SJSA1 (cell line): ENCODE results near the gene BBOX1. TPM values are rescaled to one million over a fixed set of nuclear protein-coding genes. Genes with fewer than 3 reads are reported as not detected.
"Not testable (repeated sequence)": the region's sequence is repeated elsewhere in the genome, so short reads cannot be mapped to it uniquely, and the experiment has no call there.

Source experiments
- DNase-seq, 2 experiments: peaks; one replicate each; pipeline ENCODE4 v3.0.0-alpha.2; 2015 to 2020; ENCODE audit warnings: low spot score in 2 of 2, low read depth in 1 of 2
- H3K27ac ChIP-seq: fragments of 250-450 bp; sonication (Bioruptor Pico); 2 replicates; pipeline ENCODE4 v1.5.1; 2020; ENCODE audit warnings: mild to moderate bottlenecking, moderate library complexity
- H3K27me3 ChIP-seq: fragments of 250-450 bp; sonication (Bioruptor Pico); replicated peaks from 2 replicates; pipeline ENCODE4 v1.5.1; 2020; ENCODE audit warnings: mild to moderate bottlenecking, moderate library complexity
- H3K36me3 ChIP-seq: fragments of 250-450 bp; sonication (Bioruptor Pico); 2 replicates; pipeline ENCODE4 v1.5.1; 2020; ENCODE audit warnings: mild to moderate bottlenecking
- H3K4me1 ChIP-seq: fragments of 250-450 bp; sonication (Bioruptor Pico); replicated peaks from 2 replicates; pipeline ENCODE4 v1.6.1; 2021; ENCODE audit warnings: mild to moderate bottlenecking
- H3K4me3 ChIP-seq: fragments of 250-450 bp; sonication (Bioruptor Pico); 2 replicates; pipeline ENCODE4 v1.5.1; 2020; ENCODE audit warnings: mild to moderate bottlenecking
- H3K9me3 ChIP-seq: fragments of 250-450 bp; sonication (Bioruptor Pico); replicated peaks from 2 replicates; pipeline ENCODE4 v1.5.1; 2020; ENCODE audit warnings: mild to moderate bottlenecking
- total RNA-seq: library from RNA; depleted of rRNA; stranded (reverse); fragments of >200 nt; shearing (Covaris generic); gene quantifications from 2 replicates; pipeline ENCODE4 v1.2.3, GENCODE V29; 2014

Gene BBOX1
- total RNA-seq, 1 experiment from 2014 or later: not detected

- H3K36me3 ChIP-seq: no peaks in the 10 kb centered on the region
- DNase-seq: no peak
- H3K4me3 ChIP-seq: no peak overlapping the region
- no peaks in the 10 kb centered on the region for H3K9me3 ChIP-seq
- H3K4me1 ChIP-seq: no peaks in the 10 kb centered on the region
- H3K27me3 ChIP-seq: no peaks in the 10 kb centered on the region
- no peak overlapping the region for H3K27ac ChIP-seq
Measured at GRCh38 chr11:27083241-27083640, 42.6 kb downstream of the BBOX1 start.

DNA sequence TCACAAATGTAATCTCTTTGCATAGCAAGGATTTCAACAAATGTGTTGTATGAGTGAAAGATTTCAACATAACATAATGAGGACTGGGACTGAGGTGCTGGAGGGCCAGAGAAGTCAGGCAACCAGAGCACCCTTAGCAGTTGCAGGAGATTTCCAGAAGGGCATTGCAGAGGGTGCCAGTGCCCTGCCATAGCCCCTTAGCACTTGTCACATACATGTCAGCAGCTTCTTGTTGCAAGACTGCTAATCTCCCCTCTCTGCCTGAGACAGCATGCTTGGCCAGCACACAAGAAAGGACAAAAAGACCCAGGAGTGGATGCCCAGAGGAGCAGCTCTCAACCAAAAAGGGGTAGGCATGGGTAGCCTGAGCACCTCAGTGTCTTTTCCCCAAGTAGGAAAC lies 43.2 kb downstream of the BBOX1 start:
- no peaks in the 10 kb centered on the region for H3K4me1 ChIP-seq
- H3K4me3 ChIP-seq: no peak overlapping the region
- no peaks in the 10 kb centered on the region for H3K27me3 ChIP-seq
- no peak for DNase-seq
- H3K9me3 ChIP-seq: no peaks in the 10 kb centered on the region
- H3K36me3 ChIP-seq: no peaks in the 10 kb centered on the region
- H3K27ac ChIP-seq: no peak overlapping the region

DNA sequence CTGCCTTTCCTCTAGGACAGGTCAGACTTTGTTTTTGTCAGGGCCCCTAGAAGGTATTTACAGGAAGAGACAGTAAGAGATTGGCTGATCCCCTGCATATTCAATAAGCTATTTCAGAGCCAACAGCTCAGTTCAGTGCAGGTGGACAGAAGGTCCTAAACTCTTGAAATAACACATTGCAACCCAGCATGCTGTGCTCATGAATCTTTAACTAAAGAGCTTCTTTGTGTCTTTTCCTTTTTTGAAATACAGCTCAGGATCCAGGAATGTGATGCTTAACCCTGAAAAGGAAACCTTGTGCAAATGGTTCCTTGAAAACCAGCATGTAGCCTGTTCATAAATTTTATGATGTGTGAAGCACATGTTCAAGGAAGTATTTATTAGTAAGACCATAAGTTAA lies 43.9 kb downstream of the BBOX1 start:
- Histone ChIP-seq H3K27ac (no peak overlapping the region), H3K4me1 (no peaks in the 10 kb centered on the region), H3K36me3 (no peaks in the 10 kb centered on the region), H3K4me3 (no peak overlapping the region), H3K27me3 (no peaks in the 10 kb centered on the region), H3K9me3 (no peaks in the 10 kb centered on the region)
- no peak for DNase-seq

- no peaks in the 10 kb centered on the region for H3K4me1 ChIP-seq
- no peak overlapping the region for H3K27ac ChIP-seq
- H3K36me3 ChIP-seq: no peaks in the 10 kb centered on the region
Measured at GRCh38 chr11:27085111-27085510, 44.5 kb downstream of the BBOX1 start.

GRCh38 chr11:27085605-27086004 lies 45.0 kb downstream of the BBOX1 start:
- Histone ChIP-seq H3K27me3 (no peaks in the 10 kb centered on the region), H3K27ac (no peak overlapping the region), H3K9me3 (no peaks in the 10 kb centered on the region), H3K4me1 (no peaks in the 10 kb centered on the region), H3K4me3 (no peak overlapping the region), H3K36me3 (no peaks in the 10 kb centered on the region)
- no peak for DNase-seq

More at GRCh38 chr11:27085111-27085510, 44.5 kb downstream of the BBOX1 start:
- Histone ChIP-seq H3K9me3 (no peaks in the 10 kb centered on the region), H3K4me3 (no peak overlapping the region), H3K27me3 (no peaks in the 10 kb centered on the region)
- no peak for DNase-seq

DNA sequence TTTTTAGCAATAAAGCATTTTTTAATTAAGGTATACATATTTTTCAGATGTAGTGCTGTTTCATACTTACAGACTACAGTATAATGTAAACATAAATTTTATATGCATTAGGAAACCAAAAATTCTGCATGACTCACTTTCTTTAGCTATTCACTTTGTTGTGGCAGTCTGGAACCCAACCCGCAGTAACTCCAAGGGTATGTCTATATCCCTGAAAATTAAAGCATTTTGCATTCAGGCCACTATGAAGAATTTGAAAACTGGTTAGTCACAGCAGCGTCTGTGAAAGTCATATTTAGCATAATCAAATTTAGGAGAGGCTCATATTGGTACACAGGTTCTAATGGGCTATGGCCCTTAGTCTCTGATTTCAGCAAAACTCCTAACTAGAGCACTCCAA lies 46.8 kb downstream of the BBOX1 start:
- H3K9me3 ChIP-seq: no peaks in the 10 kb centered on the region
- no peaks in the 10 kb centered on the region for H3K4me1 ChIP-seq
- no peak overlapping the region for H3K4me3 ChIP-seq
- H3K27me3 ChIP-seq: no peaks in the 10 kb centered on the region
- H3K36me3 ChIP-seq: no peaks in the 10 kb centered on the region
- no peak for DNase-seq
- H3K27ac ChIP-seq: no peak overlapping the region

- DNase-seq: no peak
Measured at GRCh38 chr11:27088353-27088752, 47.7 kb downstream of the BBOX1 start.

GRCh38 chr11:27089746-27090145 lies 49.1 kb downstream of the BBOX1 start:
- H3K9me3 ChIP-seq: no peaks in the 10 kb centered on the region
- no peak overlapping the region for H3K4me3 ChIP-seq
- no peak overlapping the region for H3K27ac ChIP-seq
- H3K4me1 ChIP-seq: no peaks in the 10 kb centered on the region
- DNase-seq: no peak
- H3K36me3 ChIP-seq: no peaks in the 10 kb centered on the region
- H3K27me3 ChIP-seq: no peaks in the 10 kb centered on the region

More at GRCh38 chr11:27088353-27088752, 47.7 kb downstream of the BBOX1 start:
- Histone ChIP-seq H3K4me1 (no peaks in the 10 kb centered on the region), H3K36me3 (no peaks in the 10 kb centered on the region), H3K9me3 (no peaks in the 10 kb centered on the region), H3K4me3 (no peak overlapping the region), H3K27me3 (no peaks in the 10 kb centered on the region), H3K27ac (no peak overlapping the region)

- not testable (repeated sequence) for H3K4me3 ChIP-seq, H3K4me1 ChIP-seq, DNase-seq, H3K9me3 ChIP-seq, H3K27ac ChIP-seq, H3K36me3 ChIP-seq, H3K27me3 ChIP-seq
Measured at GRCh38 chr11:27090357-27090948, 49.8 kb downstream of the BBOX1 start.

DNA sequence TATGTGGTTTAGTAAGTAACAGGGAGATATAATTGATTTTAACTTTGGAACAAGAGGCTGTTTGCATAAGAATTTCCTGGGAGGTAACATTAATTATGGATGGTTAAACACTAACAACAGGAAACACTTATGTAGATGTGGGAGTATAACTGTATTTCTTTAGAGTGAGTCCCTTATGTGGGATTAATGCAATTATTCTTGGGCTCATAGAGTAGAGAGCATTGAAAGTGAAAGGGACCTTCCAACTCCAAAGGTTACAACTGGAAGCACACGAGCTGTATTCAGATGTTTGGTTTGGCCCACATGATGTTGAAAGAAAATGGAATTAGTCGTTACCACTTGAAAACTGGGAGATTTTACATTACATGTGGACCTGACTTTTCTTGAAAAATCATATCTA lies 53.5 kb downstream of the BBOX1 start:
- Histone ChIP-seq H3K27ac (no peak overlapping the region), H3K27me3 (no peaks in the 10 kb centered on the region), H3K36me3 (no peaks in the 10 kb centered on the region), H3K4me3 (no peak overlapping the region), H3K9me3 (no peaks in the 10 kb centered on the region), H3K4me1 (no peaks in the 10 kb centered on the region)
- no peak for DNase-seq

DNA sequence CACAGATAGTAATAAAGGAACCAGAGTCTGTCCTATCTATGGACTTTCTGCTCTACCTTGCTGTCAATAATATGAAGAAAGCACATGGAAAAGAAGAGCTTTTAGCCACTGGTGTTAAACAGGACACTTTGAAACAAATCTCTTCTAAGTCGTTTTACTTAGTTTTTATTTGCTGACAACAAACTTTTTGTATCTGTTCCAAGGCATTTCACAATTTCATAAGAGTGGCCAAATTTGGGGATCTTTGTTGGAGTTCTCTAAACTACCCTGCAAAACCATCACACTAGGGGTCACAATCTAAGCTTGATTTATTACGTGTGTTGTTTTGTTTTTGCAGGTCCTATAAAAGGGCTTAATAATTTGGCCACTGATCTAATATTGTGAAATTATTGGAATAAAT lies 54.4 kb downstream of the BBOX1 start:
- Histone ChIP-seq H3K9me3 (no peaks in the 10 kb centered on the region), H3K36me3 (no peaks in the 10 kb centered on the region), H3K27me3 (no peaks in the 10 kb centered on the region), H3K4me3 (no peak overlapping the region), H3K27ac (no peak overlapping the region), H3K4me1 (no peaks in the 10 kb centered on the region)
- no peak for DNase-seq

- H3K4me1 ChIP-seq: no peaks in the 10 kb centered on the region
- no peaks in the 10 kb centered on the region for H3K36me3 ChIP-seq
- H3K4me3 ChIP-seq: no peak overlapping the region
- no peak overlapping the region for H3K27ac ChIP-seq
- no peak for DNase-seq
- no peaks in the 10 kb centered on the region for H3K9me3 ChIP-seq
- no peaks in the 10 kb centered on the region for H3K27me3 ChIP-seq
Measured at GRCh38 chr11:27095887-27096286, 55.3 kb downstream of the BBOX1 start.

DNA sequence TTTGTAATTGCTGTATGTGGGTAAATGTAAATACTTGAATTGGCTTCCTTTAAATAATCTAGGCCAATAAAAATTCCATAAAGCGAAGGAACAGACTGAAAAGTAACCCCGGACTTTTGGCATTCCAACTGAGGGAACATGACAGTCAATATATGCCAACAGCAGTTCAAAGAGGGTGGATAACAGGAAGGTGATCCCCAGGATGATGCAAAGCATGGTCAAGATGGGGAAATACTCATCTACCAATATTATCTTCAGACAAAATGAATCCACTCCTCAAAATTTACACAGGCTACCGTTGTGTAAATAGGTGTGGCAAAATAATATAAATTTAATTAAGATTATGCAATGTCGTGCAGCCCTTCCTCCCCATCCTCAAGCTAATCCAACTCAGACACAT lies 56.9 kb downstream of the BBOX1 start:
- Histone ChIP-seq H3K4me3 (no peak overlapping the region), H3K9me3 (no peaks in the 10 kb centered on the region), H3K27ac (no peak overlapping the region), H3K36me3 (no peaks in the 10 kb centered on the region), H3K4me1 (no peaks in the 10 kb centered on the region), H3K27me3 (no peaks in the 10 kb centered on the region)
- DNase-seq: no peak

DNA sequence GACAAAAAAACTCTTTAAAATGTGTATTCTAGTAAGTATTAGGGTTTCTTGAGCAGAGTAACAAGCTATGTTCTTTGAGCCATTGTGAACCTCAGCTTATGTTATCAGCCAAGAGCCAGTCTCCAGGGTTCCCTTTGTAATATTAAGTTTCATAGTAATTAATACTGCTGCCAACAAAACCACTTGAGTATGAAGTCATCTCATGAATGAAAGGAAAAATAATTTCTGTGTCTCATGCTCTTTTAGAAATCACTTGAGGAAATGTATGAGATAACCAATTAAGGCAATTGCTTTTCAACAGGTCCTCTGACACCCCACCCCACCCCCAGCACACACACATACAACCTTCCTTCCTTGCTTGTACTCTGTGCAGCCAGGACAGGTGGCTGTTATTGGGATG lies 59.9 kb downstream of the BBOX1 start:
- Histone ChIP-seq H3K27me3 (no peaks in the 10 kb centered on the region), H3K36me3 (no peaks in the 10 kb centered on the region), H3K27ac (no peak overlapping the region), H3K4me1 (no peaks in the 10 kb centered on the region), H3K9me3 (no peaks in the 10 kb centered on the region), H3K4me3 (no peak overlapping the region)
- no peak for DNase-seq

DNA sequence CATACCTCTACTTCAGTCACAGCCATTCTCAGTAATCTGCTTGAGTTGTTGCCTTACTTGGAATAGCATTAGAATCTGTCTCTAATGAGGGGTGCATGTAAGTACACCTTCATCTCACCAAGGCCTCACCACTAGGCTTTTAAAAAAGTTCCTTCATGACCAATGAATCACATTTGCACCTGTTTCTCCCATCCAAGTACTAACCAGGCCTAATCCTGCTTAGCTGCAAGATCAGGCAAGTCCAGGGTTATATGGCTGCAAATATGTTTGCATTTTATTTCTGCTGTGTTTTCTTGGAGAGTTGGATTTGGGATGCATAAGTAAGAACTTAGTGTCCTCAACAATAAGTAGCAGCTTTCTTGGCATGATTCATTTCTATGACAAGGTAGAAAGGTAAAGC lies 66.9 kb downstream of the BBOX1 start:
- H3K36me3 ChIP-seq: no peaks in the 10 kb centered on the region
- no peak overlapping the region for H3K4me3 ChIP-seq
- H3K27ac ChIP-seq: no peak overlapping the region
- no peaks in the 10 kb centered on the region for H3K9me3 ChIP-seq
- no peaks in the 10 kb centered on the region for H3K27me3 ChIP-seq
- DNase-seq: no peak
- no peaks in the 10 kb centered on the region for H3K4me1 ChIP-seq
